Liver (tissue), 3 donors: ENCODE data around the gene MPST.

ENCODE experiments used
- RAD21 ChIP-seq, 2 donors: IDR thresholded peaks; 2 replicates each; pipeline ENCODE4 v1.6.1; 2016; ENCODE audit warnings: antibody characterized with exemption in 2 of 2, mild to moderate bottlenecking in 2 of 2
- TF ChIP-seq, protein P1 (sequence below): IDR thresholded peaks from 2 replicates; pipeline ENCODE4 v1.6.1; 2016; ENCODE audit warnings: antibody characterized with exemption
- TF ChIP-seq, protein P2 (sequence below): fragments of 150-350 bp; IDR thresholded peaks from 2 replicates; pipeline ENCODE4 v1.5.1; 2017; ENCODE audit warnings: improper control_type of control experiment, low read depth, low read length; ENCODE audit not compliant: missing input control
- donor health status: healthy.
- donor health status: healthy.

DNA sequence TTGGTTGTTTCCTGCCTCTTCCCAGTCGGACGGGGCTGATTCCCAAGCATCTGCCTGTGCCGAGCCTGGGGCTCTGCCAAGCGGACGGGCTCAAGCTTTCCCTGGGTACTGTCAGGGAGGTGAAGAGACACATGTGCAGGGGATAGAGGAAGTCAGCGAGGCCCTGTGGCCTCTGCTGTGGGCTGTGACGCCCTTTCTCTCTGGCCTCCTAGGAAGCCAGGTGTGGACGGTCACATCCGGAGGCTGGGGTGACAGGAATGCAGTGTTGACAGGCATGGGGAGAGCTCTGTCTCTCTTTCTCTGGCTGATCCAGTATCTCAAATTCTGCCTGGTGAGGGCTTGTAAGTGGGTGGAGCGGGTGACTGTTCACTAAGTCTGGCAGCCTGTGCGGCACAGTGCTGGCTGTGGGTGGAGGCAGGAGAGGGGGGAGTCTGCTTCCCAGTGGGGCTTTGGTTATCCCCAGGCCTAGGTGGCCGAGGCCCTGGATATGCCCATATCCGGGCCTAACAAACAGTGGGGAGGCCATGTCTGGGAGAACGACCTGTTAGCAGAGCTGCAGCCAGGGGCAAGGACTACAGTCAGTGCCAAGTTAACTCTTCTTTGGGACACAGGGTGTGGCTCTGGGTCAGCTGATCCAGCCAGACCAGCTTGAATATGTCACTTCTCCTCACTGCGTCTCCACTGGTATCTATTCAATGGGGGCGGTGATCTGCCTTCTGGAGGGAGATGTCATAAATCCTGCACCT, 33.9 kb downstream of the MPST start:
- TF ChIP-seq, protein P1, sequence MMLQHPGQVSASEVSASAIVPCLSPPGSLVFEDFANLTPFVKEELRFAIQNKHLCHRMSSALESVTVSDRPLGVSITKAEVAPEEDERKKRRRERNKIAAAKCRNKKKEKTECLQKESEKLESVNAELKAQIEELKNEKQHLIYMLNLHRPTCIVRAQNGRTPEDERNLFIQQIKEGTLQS, result no peak
- TF ChIP-seq, protein P2, sequence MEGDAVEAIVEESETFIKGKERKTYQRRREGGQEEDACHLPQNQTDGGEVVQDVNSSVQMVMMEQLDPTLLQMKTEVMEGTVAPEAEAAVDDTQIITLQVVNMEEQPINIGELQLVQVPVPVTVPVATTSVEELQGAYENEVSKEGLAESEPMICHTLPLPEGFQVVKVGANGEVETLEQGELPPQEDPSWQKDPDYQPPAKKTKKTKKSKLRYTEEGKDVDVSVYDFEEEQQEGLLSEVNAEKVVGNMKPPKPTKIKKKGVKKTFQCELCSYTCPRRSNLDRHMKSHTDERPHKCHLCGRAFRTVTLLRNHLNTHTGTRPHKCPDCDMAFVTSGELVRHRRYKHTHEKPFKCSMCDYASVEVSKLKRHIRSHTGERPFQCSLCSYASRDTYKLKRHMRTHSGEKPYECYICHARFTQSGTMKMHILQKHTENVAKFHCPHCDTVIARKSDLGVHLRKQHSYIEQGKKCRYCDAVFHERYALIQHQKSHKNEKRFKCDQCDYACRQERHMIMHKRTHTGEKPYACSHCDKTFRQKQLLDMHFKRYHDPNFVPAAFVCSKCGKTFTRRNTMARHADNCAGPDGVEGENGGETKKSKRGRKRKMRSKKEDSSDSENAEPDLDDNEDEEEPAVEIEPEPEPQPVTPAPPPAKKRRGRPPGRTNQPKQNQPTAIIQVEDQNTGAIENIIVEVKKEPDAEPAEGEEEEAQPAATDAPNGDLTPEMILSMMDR, result no peak
- TF ChIP-seq RAD21 (IDR thresholded peaks at IDR 0.05), result no peak
